Liver (tissue), 9 donors: ENCODE results near the gene TMEM107. TPM values are rescaled to one million over a fixed set of nuclear protein-coding genes. Genes with fewer than 3 reads are reported as not detected.
A peak's percentile ranks its signal among the peaks of the same experiment; 100 is the strongest.

Experiments used
- DNase-seq: peaks from one replicate; pipeline ENCODE4 v3.0.0-alpha.2; 2017; ENCODE audit warnings: low spot score
- H3K27ac ChIP-seq, 2 donors: one replicate each; pipeline ENCODE4 v1.7.0; 2013; ENCODE audit warnings: inconsistent platforms in 2 of 2, low read length in 2 of 2, control low read depth in 1 of 2, low read depth in 1 of 2, mild to moderate bottlenecking in 1 of 2
- H3K27me3 ChIP-seq, 4 donors: one replicate each; pipeline versions ENCODE4 v1.6.1 to v1.7.0; 2013; ENCODE audit warnings: low read length in 3 of 4, inconsistent platforms in 1 of 4, mild to moderate bottlenecking in 1 of 4, moderate library complexity in 1 of 4; ENCODE audit not compliant: control insufficient read depth in 4 of 4, insufficient read depth in 4 of 4
- H3K36me3 ChIP-seq, 4 donors: one replicate each; pipeline versions ENCODE4 v1.6.1 to v1.7.0; 2013; ENCODE audit warnings: low read length in 3 of 4, mild to moderate bottlenecking in 3 of 4, low read depth in 1 of 4, moderate library complexity in 1 of 4; ENCODE audit not compliant: control insufficient read depth in 4 of 4, insufficient read depth in 3 of 4
- H3K4me1 ChIP-seq, 4 donors: one replicate each; pipeline versions ENCODE4 v1.6.1 to v1.7.0; 2013; ENCODE audit warnings: low read length in 3 of 4, mild to moderate bottlenecking in 3 of 4, moderate library complexity in 1 of 4; ENCODE audit not compliant: control insufficient read depth in 4 of 4, insufficient read depth in 4 of 4
- H3K4me3 ChIP-seq, 3 donors: one replicate each; pipeline versions ENCODE4 v1.6.1 to v1.7.0; 2013; ENCODE audit warnings: low read length in 3 of 3, control low read depth in 1 of 3, low read depth in 1 of 3, mild to moderate bottlenecking in 1 of 3
- H3K9ac ChIP-seq, 2 donors: one replicate each; pipeline ENCODE4 v1.7.0; 2013; ENCODE audit warnings: low read length in 2 of 2, mild to moderate bottlenecking in 2 of 2, moderate library complexity in 2 of 2, control low read depth in 1 of 2, low read depth in 1 of 2
- H3K9me3 ChIP-seq, 4 donors: one replicate each; pipeline versions ENCODE4 v1.6.1 to v1.7.0; 2013; ENCODE audit warnings: low read length in 3 of 4; ENCODE audit not compliant: control insufficient read depth in 4 of 4
- EGR1 ChIP-seq, 2 donors: IDR thresholded peaks; 2 replicates each; pipeline ENCODE4 v1.6.1; 2016 to 2018; ENCODE audit warnings: antibody characterized with exemption in 2 of 2, low read depth in 2 of 2
- FOXA1 ChIP-seq: IDR thresholded peaks from 2 replicates; pipeline ENCODE4 v1.6.1; 2016; ENCODE audit warnings: antibody characterized with exemption
- FOXA2 ChIP-seq: IDR thresholded peaks from 2 replicates; pipeline ENCODE4 v1.6.1; 2016; ENCODE audit warnings: antibody characterized with exemption
- GABPA ChIP-seq, 2 donors: IDR thresholded peaks in 1 of 2; conservative IDR thresholded peaks in 1 of 2; 2 replicates each; pipeline ENCODE4 v1.6.1; 2016; ENCODE audit warnings: antibody characterized with exemption in 2 of 2, mild to moderate bottlenecking in 1 of 2, moderate library complexity in 1 of 2
- HNF4A ChIP-seq, 2 donors: conservative IDR thresholded peaks; 2 replicates each; pipeline ENCODE4 v1.6.1; 2016; ENCODE audit warnings: antibody characterized with exemption in 2 of 2, mild to moderate bottlenecking in 2 of 2
- HNF4G ChIP-seq: IDR thresholded peaks from 2 replicates; pipeline ENCODE4 v1.6.1; 2016; ENCODE audit warnings: antibody characterized with exemption
- JUND ChIP-seq, 2 donors: IDR thresholded peaks; 2 replicates each; pipeline ENCODE4 v1.6.1; 2016; ENCODE audit warnings: antibody characterized with exemption in 2 of 2
- NR2F2 ChIP-seq: IDR thresholded peaks from 2 replicates; pipeline ENCODE4 v1.6.1; 2016; ENCODE audit warnings: antibody characterized with exemption
- RAD21 ChIP-seq, 2 donors: IDR thresholded peaks; 2 replicates each; pipeline ENCODE4 v1.6.1; 2016; ENCODE audit warnings: antibody characterized with exemption in 2 of 2, mild to moderate bottlenecking in 2 of 2
- RXRA ChIP-seq, 2 donors: IDR thresholded peaks; 2 replicates each; pipeline ENCODE4 v1.6.1; 2017 to 2018; ENCODE audit warnings: antibody characterized with exemption in 2 of 2, mild to moderate bottlenecking in 1 of 2
- SP1 ChIP-seq: IDR thresholded peaks from 2 replicates; pipeline ENCODE4 v1.6.1; 2018; ENCODE audit warnings: antibody characterized with exemption, mild to moderate bottlenecking
- TAF1 ChIP-seq: conservative IDR thresholded peaks from 2 replicates; pipeline ENCODE4 v1.6.1; 2016; ENCODE audit warnings: antibody characterized with exemption, mild to moderate bottlenecking
- YY1 ChIP-seq: IDR thresholded peaks from 2 replicates; pipeline ENCODE4 v1.6.1; 2016; ENCODE audit warnings: antibody characterized with exemption, mild to moderate bottlenecking
- WGBS: extraction: QIAGEN DNeasy Blood & Tissue Kit; methylation state at CpG from one replicate; pipeline ENCODE4 v1.1.7; 2013; 5-methylcytosine and 5-hydroxymethylcytosine counted together
- polyA plus RNA-seq, 2 donors: library from polyadenylated mRNA; stranded (reverse) in 1 of 2; unstranded in 1 of 2; fragments of 200-250 nt in 1 of 2; fragments of >200 nt in 1 of 2; fragmentation: Nextera tagmentation in 1 of 2; extraction: Ambion mirVana in 1 of 2; gene quantifications; one replicate each; pipeline versions ENCODE4 v1.2.1 to v1.2.3, GENCODE V29; 2013 to 2015
- total RNA-seq, 2 donors: library from RNA; depleted of rRNA; stranded (reverse); fragments of >200 nt; gene quantifications; one replicate each; pipeline ENCODE4 v1.2.3, GENCODE V29; 2014
- TF ChIP-seq, protein P1 (sequence below): IDR thresholded peaks from 2 replicates; pipeline ENCODE4 v1.6.1; 2016; ENCODE audit warnings: antibody characterized with exemption
- TF ChIP-seq, protein P2 (sequence below): fragments of 150-350 bp; IDR thresholded peaks from 2 replicates; pipeline ENCODE4 v1.5.1; 2017; ENCODE audit warnings: improper control_type of control experiment, low read depth, low read length; ENCODE audit not compliant: missing input control
- TF ChIP-seq, protein P3 (sequence below): IDR thresholded peaks from 2 replicates; pipeline ENCODE4 v1.6.1; 2016; ENCODE audit warnings: antibody characterized with exemption
- TF ChIP-seq, protein P4 (sequence below): IDR thresholded peaks from 2 replicates; pipeline ENCODE4 v1.6.1; 2016; ENCODE audit warnings: antibody characterized with exemption
- TF ChIP-seq, protein P5 (sequence below): IDR thresholded peaks from 2 replicates; pipeline ENCODE4 v1.6.1; 2016; ENCODE audit warnings: antibody characterized with exemption, mild to moderate bottlenecking
- donor health status: healthy.
- donor health status: healthy.
- donor health status: healthy.
- donor health status: healthy.
- donor health status: healthy.

TMEM107 gene
- total and polyA plus RNA-seq, 4 donors: 3.0 to 8.4 (median 4.2) TPM

DNA sequence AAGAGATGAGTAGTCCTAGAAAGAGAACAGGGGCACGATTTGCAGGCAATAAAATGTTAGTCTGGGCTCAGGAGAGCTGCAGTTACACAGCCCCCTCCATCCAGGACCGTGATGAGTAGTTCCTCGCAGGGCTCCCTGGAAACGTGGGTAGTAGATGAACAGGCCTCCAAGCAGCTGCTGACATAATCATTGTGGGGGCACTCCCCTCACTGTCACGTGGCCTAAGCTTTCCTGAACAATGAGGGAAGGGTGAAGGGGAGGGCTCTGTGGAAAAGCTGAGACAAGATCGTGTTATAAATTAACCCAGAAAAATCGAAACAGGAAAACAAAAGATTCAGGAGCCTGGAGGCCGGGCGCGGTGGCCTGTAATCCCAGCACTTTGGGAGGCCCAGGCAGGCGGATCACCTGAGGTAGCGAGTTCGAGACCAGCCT lies 22.6 kb downstream of the TMEM107 start:
- WGBS: 10% methylated on average over 13 of the region's 13 CpGs
- Histone ChIP-seq H3K27ac (peak overlapping the region; percentile 97 to 99), H3K9ac (peak overlapping the region; percentile 7 to 99), H3K27me3 (no peaks in the 10 kb centered on the region), H3K36me3 (peaks cover 11 to 20% (median 15%) of the 10 kb centered on the region in 4 donors), H3K4me3 (peak overlapping the region in 1 of 3 donors; percentile 69), H3K4me1 (peaks cover 15 to 54% (median 33%) of the 10 kb centered on the region in 4 donors), H3K9me3 (no peaks in the 10 kb centered on the region)
- peak; percentile 64 for DNase-seq
- TF ChIP-seq, protein P1, sequence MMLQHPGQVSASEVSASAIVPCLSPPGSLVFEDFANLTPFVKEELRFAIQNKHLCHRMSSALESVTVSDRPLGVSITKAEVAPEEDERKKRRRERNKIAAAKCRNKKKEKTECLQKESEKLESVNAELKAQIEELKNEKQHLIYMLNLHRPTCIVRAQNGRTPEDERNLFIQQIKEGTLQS: peak; percentile 16
- TF ChIP-seq, protein P2, sequence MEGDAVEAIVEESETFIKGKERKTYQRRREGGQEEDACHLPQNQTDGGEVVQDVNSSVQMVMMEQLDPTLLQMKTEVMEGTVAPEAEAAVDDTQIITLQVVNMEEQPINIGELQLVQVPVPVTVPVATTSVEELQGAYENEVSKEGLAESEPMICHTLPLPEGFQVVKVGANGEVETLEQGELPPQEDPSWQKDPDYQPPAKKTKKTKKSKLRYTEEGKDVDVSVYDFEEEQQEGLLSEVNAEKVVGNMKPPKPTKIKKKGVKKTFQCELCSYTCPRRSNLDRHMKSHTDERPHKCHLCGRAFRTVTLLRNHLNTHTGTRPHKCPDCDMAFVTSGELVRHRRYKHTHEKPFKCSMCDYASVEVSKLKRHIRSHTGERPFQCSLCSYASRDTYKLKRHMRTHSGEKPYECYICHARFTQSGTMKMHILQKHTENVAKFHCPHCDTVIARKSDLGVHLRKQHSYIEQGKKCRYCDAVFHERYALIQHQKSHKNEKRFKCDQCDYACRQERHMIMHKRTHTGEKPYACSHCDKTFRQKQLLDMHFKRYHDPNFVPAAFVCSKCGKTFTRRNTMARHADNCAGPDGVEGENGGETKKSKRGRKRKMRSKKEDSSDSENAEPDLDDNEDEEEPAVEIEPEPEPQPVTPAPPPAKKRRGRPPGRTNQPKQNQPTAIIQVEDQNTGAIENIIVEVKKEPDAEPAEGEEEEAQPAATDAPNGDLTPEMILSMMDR: no peak
- TF ChIP-seq NR2F2 (no peak), GABPA (IDR thresholded peaks at IDR 0.05 in 1 of 2, conservative IDR thresholded peaks at IDR 0.05 in 1 of 2) (no peak), HNF4G (no peak), SP1 (peak; percentile 7), YY1 (no peak), TAF1 (peak; percentile 36), JUND (IDR thresholded peaks at IDR 0.05) (peak; percentile 62 to 85), FOXA1 (no peak), HNF4A (conservative IDR thresholded peaks at IDR 0.05) (peak in 1 of 2 donors; percentile 54), EGR1 (IDR thresholded peaks at IDR 0.05; ENCODE audit: low read depth in 2 of 2) (peak in 1 of 2 donors; percentile 42), RXRA (IDR thresholded peaks at IDR 0.05) (peak; percentile 45 to 74), RAD21 (IDR thresholded peaks at IDR 0.05) (peak in 1 of 2 donors; percentile 3), FOXA2 (no peak)
- TF ChIP-seq, protein P3, sequence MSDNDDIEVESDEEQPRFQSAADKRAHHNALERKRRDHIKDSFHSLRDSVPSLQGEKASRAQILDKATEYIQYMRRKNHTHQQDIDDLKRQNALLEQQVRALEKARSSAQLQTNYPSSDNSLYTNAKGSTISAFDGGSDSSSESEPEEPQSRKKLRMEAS: peak; percentile 58
- TF ChIP-seq, protein P4, sequence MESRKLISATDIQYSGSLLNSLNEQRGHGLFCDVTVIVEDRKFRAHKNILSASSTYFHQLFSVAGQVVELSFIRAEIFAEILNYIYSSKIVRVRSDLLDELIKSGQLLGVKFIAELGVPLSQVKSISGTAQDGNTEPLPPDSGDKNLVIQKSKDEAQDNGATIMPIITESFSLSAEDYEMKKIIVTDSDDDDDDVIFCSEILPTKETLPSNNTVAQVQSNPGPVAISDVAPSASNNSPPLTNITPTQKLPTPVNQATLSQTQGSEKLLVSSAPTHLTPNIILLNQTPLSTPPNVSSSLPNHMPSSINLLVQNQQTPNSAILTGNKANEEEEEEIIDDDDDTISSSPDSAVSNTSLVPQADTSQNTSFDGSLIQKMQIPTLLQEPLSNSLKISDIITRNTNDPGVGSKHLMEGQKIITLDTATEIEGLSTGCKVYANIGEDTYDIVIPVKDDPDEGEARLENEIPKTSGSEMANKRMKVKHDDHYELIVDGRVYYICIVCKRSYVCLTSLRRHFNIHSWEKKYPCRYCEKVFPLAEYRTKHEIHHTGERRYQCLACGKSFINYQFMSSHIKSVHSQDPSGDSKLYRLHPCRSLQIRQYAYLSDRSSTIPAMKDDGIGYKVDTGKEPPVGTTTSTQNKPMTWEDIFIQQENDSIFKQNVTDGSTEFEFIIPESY: peak; percentile 25
- TF ChIP-seq, protein P5, sequence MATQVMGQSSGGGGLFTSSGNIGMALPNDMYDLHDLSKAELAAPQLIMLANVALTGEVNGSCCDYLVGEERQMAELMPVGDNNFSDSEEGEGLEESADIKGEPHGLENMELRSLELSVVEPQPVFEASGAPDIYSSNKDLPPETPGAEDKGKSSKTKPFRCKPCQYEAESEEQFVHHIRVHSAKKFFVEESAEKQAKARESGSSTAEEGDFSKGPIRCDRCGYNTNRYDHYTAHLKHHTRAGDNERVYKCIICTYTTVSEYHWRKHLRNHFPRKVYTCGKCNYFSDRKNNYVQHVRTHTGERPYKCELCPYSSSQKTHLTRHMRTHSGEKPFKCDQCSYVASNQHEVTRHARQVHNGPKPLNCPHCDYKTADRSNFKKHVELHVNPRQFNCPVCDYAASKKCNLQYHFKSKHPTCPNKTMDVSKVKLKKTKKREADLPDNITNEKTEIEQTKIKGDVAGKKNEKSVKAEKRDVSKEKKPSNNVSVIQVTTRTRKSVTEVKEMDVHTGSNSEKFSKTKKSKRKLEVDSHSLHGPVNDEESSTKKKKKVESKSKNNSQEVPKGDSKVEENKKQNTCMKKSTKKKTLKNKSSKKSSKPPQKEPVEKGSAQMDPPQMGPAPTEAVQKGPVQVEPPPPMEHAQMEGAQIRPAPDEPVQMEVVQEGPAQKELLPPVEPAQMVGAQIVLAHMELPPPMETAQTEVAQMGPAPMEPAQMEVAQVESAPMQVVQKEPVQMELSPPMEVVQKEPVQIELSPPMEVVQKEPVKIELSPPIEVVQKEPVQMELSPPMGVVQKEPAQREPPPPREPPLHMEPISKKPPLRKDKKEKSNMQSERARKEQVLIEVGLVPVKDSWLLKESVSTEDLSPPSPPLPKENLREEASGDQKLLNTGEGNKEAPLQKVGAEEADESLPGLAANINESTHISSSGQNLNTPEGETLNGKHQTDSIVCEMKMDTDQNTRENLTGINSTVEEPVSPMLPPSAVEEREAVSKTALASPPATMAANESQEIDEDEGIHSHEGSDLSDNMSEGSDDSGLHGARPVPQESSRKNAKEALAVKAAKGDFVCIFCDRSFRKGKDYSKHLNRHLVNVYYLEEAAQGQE: peak; percentile 45
